Smooth muscle cell of the brain vasculature (primary cell): ENCODE data around the gene EVI2B.
A peak's percentile ranks its signal among the peaks of the same experiment; 100 is the strongest.
"Not testable (repeated sequence)": the region's sequence is repeated elsewhere in the genome, so short reads cannot be mapped to it uniquely, and the experiment has no call there.

Experiments used
- DNase-seq: peaks from one replicate; pipeline ENCODE4 v3.0.0-alpha.2; 2012; ENCODE audit warnings: low read depth, low spot score

Gene EVI2B

GRCh38 chr17:31313982-31314781 is at the start of gene EVI2B:
Gene EVI2B (minus strand): TSS chr17:31314054. CDS start chr17:31305609, 8,445 bp downstream.
- DNase-seq = no peak

- DNase-seq = no peak
Observed at GRCh38 chr17:31357839-31358394, 44.1 kb upstream of the EVI2B start.

- no peak for DNase-seq
Observed at GRCh38 chr17:31357091-31357490, 43.2 kb upstream of the EVI2B start.

- no peak for DNase-seq
Observed at GRCh38 chr17:31355935-31356334, 42.1 kb upstream of the EVI2B start.

- no peak for DNase-seq
Observed at GRCh38 chr17:31349454-31349853, 35.6 kb upstream of the EVI2B start.

- not testable (repeated sequence) for DNase-seq
Observed at GRCh38 chr17:31345191-31345747, 31.4 kb upstream of the EVI2B start.

GRCh38 chr17:31339906-31340661 is 26.2 kb upstream of the EVI2B start:
- no peak for DNase-seq

GRCh38 chr17:31329221-31329620 is 15.4 kb upstream of the EVI2B start:
- no peak for DNase-seq

GRCh38 chr17:31328160-31328535 is 14.3 kb upstream of the EVI2B start:
- DNase-seq = no peak

GRCh38 chr17:31327534-31328159 is 13.8 kb upstream of the EVI2B start:
- DNase-seq = peak; percentile 36

- DNase-seq = no peak
Observed at GRCh38 chr17:31323551-31323950, 9.7 kb upstream of the EVI2B start.

GRCh38 chr17:31321966-31322365 is 8.1 kb upstream of the EVI2B start:
- no peak for DNase-seq

GRCh38 chr17:31321481-31321880 is 7.6 kb upstream of the EVI2B start, which contains the start of gene EVI2A:
Gene EVI2A (minus strand): TSS chr17:31321622. CDS start chr17:31319013, 2,609 bp downstream.
- DNase-seq = peak; percentile 20

GRCh38 chr17:31320791-31321190 is 6.9 kb upstream of the EVI2B start:
- no peak for DNase-seq

- DNase-seq = no peak
Observed at GRCh38 chr17:31320241-31320640, 6.4 kb upstream of the EVI2B start.

- no peak for DNase-seq
Observed at GRCh38 chr17:31318851-31319661, 5.2 kb upstream of the EVI2B start.

GRCh38 chr17:31318298-31318801 is 4.5 kb upstream of the EVI2B start:
- DNase-seq = no peak

GRCh38 chr17:31314782-31315100 is 887 bp upstream of the EVI2B start:
- DNase-seq = no peak

- not testable (repeated sequence) for DNase-seq
Observed at GRCh38 chr17:31312223-31312622, 1.6 kb downstream of the EVI2B start.

GRCh38 chr17:31311526-31311925 is 2.3 kb downstream of the EVI2B start:
- no peak for DNase-seq

GRCh38 chr17:31310886-31311285 is 3.0 kb downstream of the EVI2B start:
- DNase-seq = no peak
